Prostate gland (tissue), 2 donors: ENCODE results near the gene EFCAB13. TPM values are rescaled to one million over a fixed set of nuclear protein-coding genes. Genes with fewer than 3 reads are reported as not detected.

Experiments used
- DNase-seq: peaks from one replicate; pipeline ENCODE4 v3.0.0-alpha.2; 2019; ENCODE audit warnings: low spot score
- H3K27ac ChIP-seq, 2 donors: fragments of 200-600 bp; sonication (generic); 2 replicates each; pipeline ENCODE4 v1.5.1; 2017 to 2019
- H3K27me3 ChIP-seq: fragments of 200-600 bp; sonication (generic); replicated peaks from 2 replicates; pipeline ENCODE4 v1.5.1; 2019; ENCODE audit not compliant: insufficient read depth
- H3K36me3 ChIP-seq, 2 donors: fragments of 200-600 bp; sonication (generic); 1 replicate in 1 of 2; 2 replicates in 1 of 2; pipeline versions ENCODE4 v1.5.1 to v1.8.1; 2017 to 2019
- H3K4me1 ChIP-seq: fragments of 200-600 bp; sonication (generic); replicated peaks from 2 replicates; pipeline ENCODE4 v1.5.1; 2019
- H3K4me3 ChIP-seq, 2 donors: fragments of 200-600 bp; sonication (generic); 2 replicates each; pipeline ENCODE4 v1.5.1; 2017 to 2019
- H3K9me3 ChIP-seq: fragments of 200-600 bp; sonication (generic); 2 replicates; pipeline ENCODE4 v1.5.1; 2017
- POLR2A ChIP-seq: fragments of 450-650 bp; IDR thresholded peaks from one replicate; pipeline ENCODE4 v1.6.1; 2016; ENCODE audit warnings: antibody characterized with exemption, mild to moderate bottlenecking
- POLR2AphosphoS5 ChIP-seq: sonication (generic); formaldehyde crosslinking; IDR thresholded peaks from one replicate; pipeline ENCODE4 v1.6.1; 2017; ENCODE audit warnings: antibody characterized with exemption
- WGBS: methylation state at CpG from one replicate; pipeline ENCODE4 v1.1.5; 2018; 5-methylcytosine and 5-hydroxymethylcytosine counted together
- intact Hi-C: fragments of 100-400 bp; cut with DNase I; formaldehyde crosslinking; loops from one replicate; pipeline ENCODE4 v1.14.2; 2022
- total RNA-seq, 2 donors: library from RNA; depleted of rRNA; stranded (reverse); fragments of >200 nt; gene quantifications; one replicate each; pipeline ENCODE4 v1.1.0, GENCODE V29; 2016
- TF ChIP-seq, protein P1 (sequence below), 4 experiments: fragments of 200-600 bp in 2 of 4; fragments of 450-650 bp in 2 of 4; sonication (generic) in 2 of 4; IDR thresholded peaks; 1 replicate in 3 of 4; 2 replicates in 1 of 4; pipeline ENCODE4 v1.5.1; 2016 to 2019; ENCODE audit warnings: antibody characterized with exemption in 4 of 4, mild to moderate bottlenecking in 2 of 4, moderate library complexity in 2 of 4

The EFCAB13 gene
- total RNA-seq, 2 donors from 2014 or later: 4.5 to 8.9 TPM

DNA sequence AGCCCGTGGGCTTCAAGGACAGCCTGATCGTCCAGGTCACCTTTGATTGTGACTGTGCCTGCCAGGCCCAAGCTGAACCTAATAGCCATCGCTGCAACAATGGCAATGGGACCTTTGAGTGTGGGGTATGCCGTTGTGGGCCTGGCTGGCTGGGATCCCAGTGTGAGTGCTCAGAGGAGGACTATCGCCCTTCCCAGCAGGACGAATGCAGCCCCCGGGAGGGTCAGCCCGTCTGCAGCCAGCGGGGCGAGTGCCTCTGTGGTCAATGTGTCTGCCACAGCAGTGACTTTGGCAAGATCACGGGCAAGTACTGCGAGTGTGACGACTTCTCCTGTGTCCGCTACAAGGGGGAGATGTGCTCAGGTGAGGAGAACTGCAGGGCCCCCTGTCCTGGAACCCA lies 31.5 kb upstream of the EFCAB13 start:
- H3K27ac ChIP-seq: peak overlapping the region in 1 of 2 donors; percentile 44
- H3K9me3 ChIP-seq: no peaks in the 10 kb centered on the region
- H3K27me3 ChIP-seq: no peaks in the 10 kb centered on the region
- WGBS: 91% methylated on average over 14 of the region's 14 CpGs
- H3K4me1 ChIP-seq: peaks cover 13% of the 10 kb centered on the region
- no peak for DNase-seq
- no peak for TF ChIP-seq POLR2AphosphoS5
- intact Hi-C loops: no loop called here
- H3K36me3 ChIP-seq: no peaks in the 10 kb centered on the region
- H3K4me3 ChIP-seq: no peak overlapping the region

DNA sequence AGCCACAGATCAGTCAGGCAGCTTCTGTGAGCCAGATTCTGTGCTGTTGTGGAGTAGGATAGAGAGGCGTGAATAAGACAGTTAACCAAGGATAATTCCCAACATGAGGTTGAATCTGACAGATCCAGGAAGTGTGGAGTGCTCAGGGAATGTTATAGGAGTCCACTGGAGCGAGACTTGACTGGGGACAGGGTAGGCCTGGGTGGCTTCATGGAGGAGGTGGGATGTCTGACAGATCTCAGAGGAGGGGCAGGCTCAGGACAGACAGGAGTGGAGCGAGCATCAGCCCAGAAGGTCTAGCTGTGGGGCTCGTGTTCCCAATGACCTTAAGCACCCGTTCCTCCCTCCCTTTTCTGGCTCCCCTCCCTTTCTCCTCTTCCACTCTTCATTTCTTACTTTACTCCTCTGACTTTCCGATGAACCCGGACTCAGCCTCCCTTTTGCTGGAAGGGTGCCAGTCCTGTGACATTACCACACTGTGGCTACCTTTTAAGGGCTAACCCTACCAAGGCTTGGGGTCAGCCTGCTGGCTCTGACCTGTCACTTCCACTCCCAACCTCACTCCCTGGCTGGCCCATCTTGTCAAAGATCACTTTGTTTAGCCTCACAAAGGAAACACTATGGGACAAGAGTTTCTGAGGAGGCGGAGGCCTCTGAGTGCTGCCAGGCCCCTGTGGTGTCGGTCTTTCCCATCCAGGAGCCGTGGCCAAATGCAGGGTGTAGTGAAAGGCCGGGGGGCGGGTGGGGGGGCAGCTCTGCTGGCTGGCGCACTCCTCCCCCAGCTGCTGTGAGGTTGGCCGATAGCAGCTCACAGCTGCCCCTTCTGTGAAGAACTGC lies 28.5 kb upstream of the EFCAB13 start:
- Histone ChIP-seq H3K4me3 (no peak overlapping the region), H3K27me3 (no peaks in the 10 kb centered on the region), H3K4me1 (peaks cover 17% of the 10 kb centered on the region), H3K9me3 (no peaks in the 10 kb centered on the region), H3K27ac (peak overlapping the region; percentile 16 to 29), H3K36me3 (no peaks in the 10 kb centered on the region)
- WGBS: 76% methylated on average over 14 of the region's 14 CpGs
- TF ChIP-seq, protein P1, sequence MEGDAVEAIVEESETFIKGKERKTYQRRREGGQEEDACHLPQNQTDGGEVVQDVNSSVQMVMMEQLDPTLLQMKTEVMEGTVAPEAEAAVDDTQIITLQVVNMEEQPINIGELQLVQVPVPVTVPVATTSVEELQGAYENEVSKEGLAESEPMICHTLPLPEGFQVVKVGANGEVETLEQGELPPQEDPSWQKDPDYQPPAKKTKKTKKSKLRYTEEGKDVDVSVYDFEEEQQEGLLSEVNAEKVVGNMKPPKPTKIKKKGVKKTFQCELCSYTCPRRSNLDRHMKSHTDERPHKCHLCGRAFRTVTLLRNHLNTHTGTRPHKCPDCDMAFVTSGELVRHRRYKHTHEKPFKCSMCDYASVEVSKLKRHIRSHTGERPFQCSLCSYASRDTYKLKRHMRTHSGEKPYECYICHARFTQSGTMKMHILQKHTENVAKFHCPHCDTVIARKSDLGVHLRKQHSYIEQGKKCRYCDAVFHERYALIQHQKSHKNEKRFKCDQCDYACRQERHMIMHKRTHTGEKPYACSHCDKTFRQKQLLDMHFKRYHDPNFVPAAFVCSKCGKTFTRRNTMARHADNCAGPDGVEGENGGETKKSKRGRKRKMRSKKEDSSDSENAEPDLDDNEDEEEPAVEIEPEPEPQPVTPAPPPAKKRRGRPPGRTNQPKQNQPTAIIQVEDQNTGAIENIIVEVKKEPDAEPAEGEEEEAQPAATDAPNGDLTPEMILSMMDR (IDR thresholded peaks at IDR 0.05): no peak
- TF ChIP-seq POLR2AphosphoS5: no peak
- TF ChIP-seq POLR2A: no peak
- intact Hi-C loops: no loop called here
- no peak for DNase-seq

DNA sequence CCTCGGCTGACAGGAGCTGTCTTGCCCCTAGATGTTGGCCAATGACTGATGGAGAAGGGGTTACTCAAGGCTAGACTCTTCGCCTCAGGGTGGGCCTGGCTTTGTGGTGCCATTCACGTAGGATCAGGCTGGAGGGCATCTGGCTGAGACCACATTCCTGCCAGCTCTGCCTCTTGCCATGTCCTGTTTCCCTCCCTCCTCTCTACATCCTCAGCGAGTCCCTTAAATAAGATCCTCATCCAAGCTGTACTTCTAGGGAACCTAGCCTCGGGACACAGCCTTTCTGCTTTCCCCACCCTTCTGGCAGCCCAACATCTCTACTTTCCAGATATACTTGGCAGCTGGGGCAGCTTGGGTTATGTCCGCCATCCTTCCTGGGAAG lies 27.9 kb upstream of the EFCAB13 start:
- DNase-seq: no peak
- no peaks in the 10 kb centered on the region for H3K27me3 ChIP-seq
- peak overlapping the region in 1 of 2 donors; percentile 29 for H3K27ac ChIP-seq
- no peak overlapping the region for H3K4me3 ChIP-seq
- 62% methylated on average over 6 of the region's 6 CpGs for WGBS
- H3K36me3 ChIP-seq: no peaks in the 10 kb centered on the region
- TF ChIP-seq, protein P1 (IDR thresholded peaks at IDR 0.05): no peak
- TF ChIP-seq POLR2AphosphoS5 (no peak), POLR2A (no peak)
- H3K4me1 ChIP-seq: peaks cover 17% of the 10 kb centered on the region
- intact Hi-C loops: no loop called here
- H3K9me3 ChIP-seq: no peaks in the 10 kb centered on the region

DNA sequence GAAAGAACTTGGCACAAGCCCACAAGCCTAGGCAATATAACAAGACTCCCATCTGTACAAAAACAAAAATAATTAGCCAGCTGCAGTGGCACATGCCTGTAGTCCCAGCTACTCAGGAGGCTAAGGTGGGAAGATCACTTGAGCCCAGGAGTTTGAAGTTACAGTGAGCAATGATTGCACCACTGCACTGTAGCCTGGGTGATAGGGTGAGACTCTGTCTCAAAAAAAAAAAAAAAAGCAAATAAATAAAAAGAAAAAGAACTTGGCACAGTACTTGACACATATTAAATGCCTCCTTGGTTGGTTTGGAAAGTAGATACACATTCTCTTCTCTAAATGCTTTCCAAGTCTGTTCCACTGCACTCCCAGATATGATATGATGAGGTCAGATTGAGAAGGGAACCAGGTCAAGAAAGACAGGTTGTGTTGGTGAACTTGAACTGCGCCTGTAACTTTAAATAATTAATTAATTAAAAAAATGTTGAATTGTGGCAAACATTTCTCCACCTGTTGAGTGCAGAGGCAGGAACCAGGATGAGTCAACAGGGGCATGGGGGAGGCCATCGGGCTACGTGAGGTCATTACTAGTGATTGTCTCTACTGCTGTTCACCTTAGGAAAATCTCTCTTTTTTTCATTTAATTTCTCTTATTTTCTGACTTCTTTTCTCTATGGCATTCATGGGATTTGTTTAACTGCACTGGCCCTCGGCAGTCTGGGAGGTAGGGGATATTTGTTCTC lies 25.9 kb upstream of the EFCAB13 start:
- DNase-seq: no peak
- peaks cover 13% of the 10 kb centered on the region for H3K4me1 ChIP-seq
- TF ChIP-seq POLR2AphosphoS5: peak; percentile 27
- TF ChIP-seq, protein P1 (IDR thresholded peaks at IDR 0.05): no peak
- no peak overlapping the region for H3K4me3 ChIP-seq
- intact Hi-C loops: no loop called here
- no peaks in the 10 kb centered on the region for H3K9me3 ChIP-seq
- H3K27ac ChIP-seq: no peak overlapping the region
- no peaks in the 10 kb centered on the region for H3K36me3 ChIP-seq
- 94% methylated on average over 4 of the region's 4 CpGs for WGBS
- no peaks in the 10 kb centered on the region for H3K27me3 ChIP-seq

DNA sequence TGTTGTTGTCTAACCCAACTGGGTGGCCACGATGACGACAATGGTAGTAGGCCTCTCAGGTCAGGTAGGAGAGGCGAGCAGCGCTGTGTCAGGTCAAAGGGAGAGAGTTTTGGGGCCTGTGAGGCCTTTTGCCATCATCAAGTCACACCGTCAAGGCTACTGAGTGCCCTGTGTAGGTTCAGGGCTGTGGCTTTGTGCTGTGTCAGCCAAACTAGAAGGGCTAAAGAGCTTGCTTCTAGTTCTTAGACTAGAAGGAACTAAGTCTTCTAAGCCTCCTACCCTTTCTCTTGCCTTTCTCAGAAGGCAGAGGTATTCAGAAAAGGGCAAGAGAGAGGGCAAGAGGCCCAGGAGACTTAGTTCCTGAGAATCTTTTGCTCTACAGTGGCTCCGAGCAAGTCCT lies 25.0 kb upstream of the EFCAB13 start:
- TF ChIP-seq POLR2A (no peak), POLR2AphosphoS5 (no peak)
- TF ChIP-seq, protein P1 (IDR thresholded peaks at IDR 0.05): no peak
- intact Hi-C loops: no loop called here
- peaks cover 13% of the 10 kb centered on the region for H3K4me1 ChIP-seq
- no peaks in the 10 kb centered on the region for H3K9me3 ChIP-seq
- H3K27ac ChIP-seq: no peak overlapping the region
- WGBS: 94% methylated on average over 6 of the region's 6 CpGs
- no peak overlapping the region for H3K4me3 ChIP-seq
- H3K27me3 ChIP-seq: no peaks in the 10 kb centered on the region
- no peak for DNase-seq
- no peaks in the 10 kb centered on the region for H3K36me3 ChIP-seq
